HG02943 (cell line): ENCODE measurements around the gene NFASC.

Experiments used
- ATAC-seq: cut with Tn5 transposase; IDR thresholded peaks from one replicate; pipeline ENCODE4 v1.9.1; 2021; ENCODE audit warnings: mild to moderate bottlenecking, low read depth, moderate library complexity; ENCODE audit not compliant: unreplicated experiment

NFASC gene

DNA sequence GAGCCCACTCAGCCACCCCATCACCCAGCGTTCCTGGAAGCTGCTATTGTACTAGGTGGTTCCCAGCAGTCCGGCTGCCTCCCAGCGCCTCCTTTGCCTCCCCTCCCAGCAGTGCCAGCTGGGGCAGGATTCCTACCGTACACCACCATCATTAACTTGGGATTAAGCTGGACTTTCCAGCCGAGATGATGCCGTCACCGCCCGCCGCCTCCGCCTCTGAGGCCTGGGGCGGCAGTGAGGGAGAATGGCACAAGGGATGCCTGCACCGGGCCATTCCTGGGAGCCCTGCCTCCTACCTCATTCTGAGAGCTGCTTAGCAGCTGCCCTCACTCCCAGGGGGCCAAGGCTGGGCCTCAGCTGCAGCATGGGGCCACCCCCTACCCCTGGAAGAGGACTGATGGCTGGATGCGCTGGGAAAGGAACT is 185.5 kb downstream of the NFASC start:
- no peak for ATAC-seq

DNA sequence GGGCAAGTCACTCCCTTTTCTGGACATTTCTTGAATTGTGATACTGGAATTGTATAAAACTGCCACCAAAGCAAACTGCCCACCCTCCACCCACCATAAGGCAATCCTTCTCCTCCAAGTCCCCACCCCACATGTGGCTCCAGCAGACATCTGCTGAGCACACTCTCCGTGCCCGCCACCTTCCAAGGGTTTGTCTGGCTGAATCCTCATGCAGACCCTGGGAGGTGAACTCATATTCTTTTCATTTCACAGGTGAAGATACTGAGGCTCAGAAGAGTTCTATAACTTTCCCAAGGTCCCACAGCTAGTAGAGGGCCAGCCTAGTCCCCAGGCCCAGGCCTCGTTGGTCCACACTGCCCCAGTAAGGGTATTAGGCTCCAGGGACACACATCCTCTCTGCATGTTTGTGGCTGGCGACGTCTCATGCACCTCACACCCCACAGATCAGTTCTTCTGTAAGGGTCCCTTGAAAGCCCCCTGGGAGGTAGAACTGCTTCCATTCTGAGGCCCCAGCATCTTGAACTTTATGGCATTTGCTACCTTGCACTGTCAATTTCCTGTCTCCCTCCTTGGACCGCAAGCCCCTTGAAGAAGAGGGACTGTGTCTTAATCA is 186.4 kb downstream of the NFASC start:
- no peak for ATAC-seq

DNA sequence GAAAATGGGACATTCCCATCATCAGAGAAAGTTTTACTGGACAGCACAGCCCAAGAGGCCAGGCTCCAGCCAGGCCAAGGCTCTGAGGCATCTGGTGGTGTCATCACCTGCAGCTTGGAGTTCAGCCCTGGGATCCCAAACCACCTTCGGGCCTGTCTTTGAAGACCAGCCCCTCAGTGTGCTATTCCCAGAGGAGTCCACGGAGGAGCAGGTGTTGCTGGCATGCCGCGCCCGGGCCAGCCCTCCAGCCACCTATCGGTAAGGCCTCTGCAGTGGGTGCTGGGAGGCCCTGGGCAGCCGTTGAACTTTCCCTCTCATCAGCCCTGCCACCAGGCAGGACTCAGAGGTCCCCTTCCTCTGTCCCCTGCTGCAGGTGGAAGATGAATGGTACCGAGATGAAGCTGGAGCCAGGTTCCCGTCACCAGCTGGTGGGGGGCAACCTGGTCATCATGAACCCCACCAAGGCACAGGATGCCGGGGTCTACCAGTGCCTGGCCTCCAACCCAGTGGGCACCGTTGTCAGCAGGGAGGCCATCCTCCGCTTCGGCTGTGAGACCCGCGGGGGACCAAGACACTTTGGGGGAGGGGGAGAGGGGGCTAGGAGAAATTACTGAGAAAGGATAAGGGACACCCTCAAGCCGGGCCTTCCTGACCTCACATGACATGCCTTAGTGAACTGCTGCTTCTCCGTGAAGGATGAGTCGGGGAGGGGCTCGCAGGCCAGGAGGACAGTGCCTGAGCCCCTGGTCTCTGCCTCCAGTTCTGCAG is 187.3 kb downstream of the NFASC start:
- ATAC-seq: no peak

DNA sequence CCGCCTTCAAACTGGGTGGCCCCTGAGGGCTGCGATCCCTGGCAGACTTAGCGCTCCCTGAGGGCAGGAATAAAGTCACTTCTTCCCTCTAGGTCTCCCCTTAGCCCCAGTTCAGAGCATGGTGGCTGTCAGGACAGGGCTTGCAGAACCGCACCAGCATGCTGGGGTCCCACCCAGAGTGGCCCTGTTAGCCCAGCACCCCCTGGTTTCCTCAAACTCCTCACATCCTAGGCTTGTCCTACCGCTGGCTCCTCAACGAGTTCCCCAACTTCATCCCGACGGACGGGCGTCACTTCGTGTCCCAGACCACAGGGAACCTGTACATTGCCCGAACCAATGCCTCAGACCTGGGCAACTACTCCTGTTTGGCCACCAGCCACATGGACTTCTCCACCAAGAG is 188.2 kb downstream of the NFASC start:
- no peak for ATAC-seq

DNA sequence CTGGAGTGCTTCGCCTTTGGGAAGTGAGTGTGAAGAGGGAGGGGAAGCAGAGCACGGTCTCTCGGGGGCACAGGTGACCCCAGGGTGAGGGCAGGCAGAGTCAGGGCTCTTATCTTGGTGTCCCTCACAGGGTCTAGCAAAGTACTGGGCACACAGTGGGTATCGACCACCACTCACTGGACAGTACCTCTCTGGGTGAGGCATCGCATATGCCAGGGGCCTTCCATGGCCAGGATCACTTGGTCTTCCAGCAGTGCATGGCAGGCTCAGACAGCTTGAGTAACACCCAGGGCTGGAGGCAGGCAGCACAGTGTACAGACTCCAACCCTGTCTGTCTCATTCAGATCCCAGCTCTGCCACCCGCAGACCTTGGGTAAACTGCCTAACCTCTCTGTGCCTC is 189.0 kb downstream of the NFASC start:
- no peak for ATAC-seq

DNA sequence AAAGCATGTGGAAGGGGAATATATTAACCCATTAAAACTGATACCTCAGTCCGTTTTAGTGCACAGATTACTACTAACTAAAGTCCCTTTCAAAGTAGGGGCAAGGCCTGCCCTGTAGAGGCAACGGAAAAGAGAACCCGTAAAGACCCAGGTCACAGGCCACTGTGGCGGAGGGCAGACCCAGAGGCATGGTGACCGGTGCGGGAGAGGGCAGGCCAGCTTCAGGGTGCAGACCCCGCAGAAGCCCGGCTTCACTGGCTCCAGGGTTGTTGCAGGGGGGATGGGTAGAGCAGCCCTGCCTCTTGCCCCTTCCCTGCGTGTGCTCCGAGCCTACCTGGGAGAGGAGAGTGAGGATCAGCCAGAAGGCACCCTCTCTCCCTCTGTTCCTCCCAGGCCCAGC is 190.1 kb downstream of the NFASC start:
- no peak for ATAC-seq

DNA sequence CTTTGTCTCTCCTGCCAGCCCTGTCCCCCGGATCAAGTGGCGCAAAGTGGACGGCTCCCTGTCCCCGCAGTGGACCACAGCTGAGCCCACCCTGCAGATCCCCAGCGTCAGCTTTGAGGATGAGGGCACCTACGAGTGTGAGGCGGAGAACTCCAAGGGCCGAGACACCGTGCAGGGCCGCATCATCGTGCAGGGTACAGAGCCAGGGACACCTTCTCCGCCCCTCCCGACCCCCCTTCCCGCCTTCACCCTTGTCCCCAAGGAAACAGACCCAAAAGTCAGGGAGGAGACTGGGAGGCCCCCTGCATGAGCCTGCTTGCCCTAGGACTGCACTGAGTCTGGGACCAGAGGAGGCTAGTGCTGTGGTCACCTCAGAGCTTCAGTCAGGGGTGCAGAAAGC is 190.6 kb downstream of the NFASC start:
- ATAC-seq: no peak

DNA sequence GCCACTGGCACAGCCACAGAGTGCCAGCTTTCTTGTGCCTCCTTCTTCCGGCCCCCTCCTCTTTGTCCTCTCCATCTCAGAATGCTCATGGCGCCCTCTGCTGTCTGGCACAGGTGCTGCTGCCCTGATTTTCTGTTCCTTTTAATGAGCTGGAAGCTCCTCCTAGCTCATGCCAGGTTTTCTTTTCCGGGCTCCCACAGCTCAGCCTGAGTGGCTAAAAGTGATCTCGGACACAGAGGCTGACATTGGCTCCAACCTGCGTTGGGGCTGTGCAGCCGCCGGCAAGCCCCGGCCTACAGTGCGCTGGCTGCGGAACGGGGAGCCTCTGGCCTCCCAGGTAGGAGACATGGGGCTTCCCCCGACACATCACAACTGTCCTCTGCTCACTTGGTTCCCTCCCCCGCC is 191.0 kb downstream of the NFASC start:
- ATAC-seq: no peak

DNA sequence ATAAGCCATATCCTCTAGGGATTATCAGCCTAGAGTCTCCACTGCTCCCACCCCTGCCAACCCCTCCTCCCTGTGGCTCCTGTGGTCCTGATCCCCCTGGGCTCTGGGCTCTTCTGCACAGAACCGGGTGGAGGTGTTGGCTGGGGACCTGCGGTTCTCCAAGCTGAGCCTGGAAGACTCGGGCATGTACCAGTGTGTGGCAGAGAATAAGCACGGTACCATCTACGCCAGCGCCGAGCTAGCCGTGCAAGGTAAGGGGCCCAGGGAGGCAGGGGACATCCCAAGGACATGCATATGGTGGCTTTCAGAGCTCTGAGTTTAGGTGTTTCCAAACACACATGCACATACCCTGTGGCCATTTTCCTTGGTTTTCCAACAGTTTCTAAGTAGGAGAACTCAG is 191.7 kb downstream of the NFASC start:
- ATAC-seq: no peak

DNA sequence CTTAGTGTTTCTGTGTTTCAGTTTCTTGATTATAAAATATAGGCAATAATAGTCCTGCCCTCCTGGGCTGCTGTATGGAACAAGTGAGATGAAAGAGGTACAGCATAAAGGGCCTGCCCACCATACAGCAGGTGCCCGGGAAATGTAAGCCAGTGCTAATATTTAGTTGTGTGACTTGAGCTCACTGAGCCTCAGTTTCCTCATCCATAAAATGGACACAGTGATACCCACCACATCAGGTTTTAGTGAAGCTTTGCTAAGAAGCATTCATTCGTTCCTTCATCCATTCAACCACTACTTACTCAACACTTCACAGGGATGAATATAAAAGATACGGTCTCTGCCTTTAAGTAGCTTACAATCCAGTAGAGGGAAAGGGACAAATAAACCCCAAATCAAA is 192.2 kb downstream of the NFASC start:
- no peak for ATAC-seq

DNA sequence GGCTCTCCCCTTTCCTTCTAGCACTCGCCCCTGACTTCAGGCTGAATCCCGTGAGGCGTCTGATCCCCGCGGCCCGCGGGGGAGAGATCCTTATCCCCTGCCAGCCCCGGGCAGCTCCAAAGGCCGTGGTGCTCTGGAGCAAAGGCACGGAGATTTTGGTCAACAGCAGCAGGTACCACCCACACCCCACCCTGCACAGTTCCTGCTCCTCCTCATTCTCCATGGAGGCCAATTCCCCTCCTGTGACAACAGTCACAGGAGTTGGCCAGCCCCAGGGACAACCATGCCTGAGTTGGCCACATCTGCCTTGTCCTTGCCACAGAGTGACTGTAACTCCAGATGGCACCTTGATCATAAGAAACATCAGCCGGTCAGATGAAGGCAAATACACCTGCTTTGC is 193.6 kb downstream of the NFASC start:
- ATAC-seq: no peak

DNA sequence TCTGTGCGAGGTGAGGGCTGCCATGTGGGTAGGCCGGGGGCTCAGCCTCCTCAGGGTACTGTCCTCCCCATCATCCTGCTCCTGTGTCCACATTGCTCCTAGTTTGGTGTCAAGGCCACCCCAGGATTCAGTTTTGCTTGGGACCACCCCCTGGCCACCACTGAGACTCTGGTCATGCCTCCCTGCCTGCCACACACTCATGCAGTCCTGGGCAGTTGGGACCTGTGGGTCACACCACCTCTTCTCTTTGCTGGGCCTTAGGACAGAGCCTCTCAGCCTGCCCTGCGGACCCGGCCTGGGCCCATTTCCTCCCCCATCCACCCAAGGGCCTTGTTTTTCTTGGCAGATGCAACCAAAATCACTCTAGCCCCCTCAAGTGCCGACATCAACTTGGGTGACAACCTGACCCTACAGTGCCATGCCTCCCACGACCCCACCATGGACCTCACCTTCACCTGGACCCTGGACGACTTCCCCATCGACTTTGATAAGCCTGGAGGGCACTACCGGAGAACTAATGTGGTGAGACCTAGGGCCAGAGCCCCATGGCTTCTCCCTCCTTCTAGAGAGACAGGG is 194.2 kb downstream of the NFASC start:
- no peak for ATAC-seq

DNA sequence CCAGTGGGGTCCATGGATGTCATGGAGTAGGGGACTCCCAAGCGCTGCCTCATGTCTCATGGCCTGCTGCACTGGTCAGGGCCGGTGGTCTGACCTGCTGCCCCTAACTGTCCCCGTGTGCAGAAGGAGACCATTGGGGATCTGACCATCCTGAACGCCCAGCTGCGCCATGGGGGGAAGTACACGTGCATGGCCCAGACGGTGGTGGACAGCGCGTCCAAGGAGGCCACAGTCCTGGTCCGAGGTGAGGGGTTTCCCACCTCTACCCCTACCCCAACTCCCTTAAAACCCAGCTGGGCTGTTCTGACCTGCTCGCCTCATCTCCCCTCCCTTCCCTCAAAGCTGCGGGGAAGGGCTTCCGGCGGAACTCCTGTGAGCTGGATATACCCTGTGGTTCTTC is 195.0 kb downstream of the NFASC start:
- ATAC-seq: no peak

DNA sequence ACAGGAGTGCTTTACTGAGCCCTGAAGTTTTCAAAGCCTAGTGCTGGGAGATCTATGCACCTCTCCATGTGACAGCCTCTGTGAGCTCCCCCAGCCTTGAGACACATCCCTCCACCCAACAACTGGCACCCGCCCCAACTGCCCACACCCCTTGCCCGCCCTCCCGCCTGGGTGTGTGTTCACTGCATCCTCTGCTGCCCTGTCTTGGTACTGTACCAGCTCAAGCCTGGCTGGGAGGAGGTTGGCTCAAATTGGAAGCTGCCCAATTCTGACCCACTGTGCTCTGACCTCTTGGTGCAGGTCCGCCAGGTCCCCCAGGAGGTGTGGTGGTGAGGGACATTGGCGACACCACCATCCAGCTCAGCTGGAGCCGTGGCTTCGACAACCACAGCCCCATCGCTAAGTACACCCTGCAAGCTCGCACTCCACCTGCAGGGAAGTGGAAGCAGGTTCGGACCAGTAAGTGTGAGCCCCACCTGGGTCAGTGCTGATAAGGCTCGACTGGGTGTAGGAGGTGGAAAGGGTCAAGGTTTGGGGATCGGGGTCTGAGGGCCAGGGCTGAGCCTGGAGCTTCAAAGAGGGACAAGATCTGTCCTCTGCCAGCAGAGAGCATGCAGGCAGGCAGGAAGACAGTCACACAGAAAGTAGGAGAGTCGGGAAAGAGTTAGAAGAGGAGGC is 195.6 kb downstream of the NFASC start:
- no peak for ATAC-seq

DNA sequence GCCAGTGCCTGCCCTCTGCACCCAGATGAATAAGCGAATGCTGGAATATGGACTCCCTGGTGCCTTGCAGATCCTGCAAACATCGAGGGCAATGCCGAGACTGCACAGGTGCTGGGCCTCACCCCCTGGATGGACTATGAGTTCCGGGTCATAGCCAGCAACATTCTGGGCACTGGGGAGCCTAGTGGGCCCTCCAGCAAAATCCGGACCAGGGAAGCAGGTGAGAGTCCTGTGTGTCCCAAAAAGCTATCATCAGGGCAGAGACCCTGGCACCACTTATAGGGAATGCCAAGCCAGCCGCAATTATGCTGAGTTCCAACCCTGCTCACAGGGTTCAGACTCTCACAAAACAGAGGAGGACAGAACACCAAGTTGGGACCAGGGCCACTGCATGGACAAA is 196.4 kb downstream of the NFASC start:
- ATAC-seq: no peak

DNA sequence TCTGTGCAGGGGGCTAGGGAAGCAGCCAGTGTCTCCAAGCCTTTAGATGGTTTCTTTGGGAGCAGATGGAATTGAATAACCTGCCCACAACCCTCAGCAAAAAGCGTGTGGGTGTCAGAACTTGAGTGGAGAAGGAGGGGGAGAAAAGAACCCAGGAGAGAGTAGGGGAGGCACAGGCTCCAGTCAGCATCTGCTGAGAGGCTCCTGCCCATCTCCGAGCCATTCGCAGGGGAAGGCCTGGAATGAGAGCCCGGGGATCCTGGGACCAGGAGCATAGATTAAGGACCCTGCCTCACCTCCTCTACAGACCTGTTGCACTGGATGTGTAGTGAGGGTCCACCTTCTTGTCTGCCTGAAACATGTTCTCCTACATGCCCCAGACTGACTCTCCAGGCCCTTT is 197.3 kb downstream of the NFASC start:
- no peak for ATAC-seq

DNA sequence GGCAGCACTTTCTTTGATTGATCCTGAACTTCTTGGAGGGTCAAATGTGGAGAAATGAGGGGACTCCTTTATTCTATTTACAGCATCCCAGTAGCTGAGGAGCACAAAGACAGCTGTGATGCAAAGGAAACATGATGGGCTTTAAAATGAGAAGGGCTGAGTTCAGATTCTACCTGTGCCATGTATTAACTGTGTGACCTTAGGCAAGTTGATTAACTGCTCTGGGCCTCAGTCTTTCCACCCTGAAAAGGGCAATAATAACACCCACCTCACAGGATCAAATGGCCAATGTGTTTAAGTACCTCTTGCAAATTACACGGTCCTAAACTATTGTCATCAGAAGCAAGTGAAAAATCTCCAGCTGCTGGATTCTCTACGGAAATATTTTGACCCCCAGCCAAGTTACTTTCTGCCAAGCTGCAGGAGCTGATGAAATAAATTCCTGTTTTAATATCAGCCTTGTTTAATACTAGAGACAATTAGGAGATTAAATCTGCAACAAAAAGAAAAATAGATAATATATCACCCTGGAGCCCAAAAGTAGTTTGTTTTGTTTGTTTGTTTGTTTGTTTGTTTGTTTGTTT is 197.9 kb downstream of the NFASC start:
- ATAC-seq: no peak

DNA sequence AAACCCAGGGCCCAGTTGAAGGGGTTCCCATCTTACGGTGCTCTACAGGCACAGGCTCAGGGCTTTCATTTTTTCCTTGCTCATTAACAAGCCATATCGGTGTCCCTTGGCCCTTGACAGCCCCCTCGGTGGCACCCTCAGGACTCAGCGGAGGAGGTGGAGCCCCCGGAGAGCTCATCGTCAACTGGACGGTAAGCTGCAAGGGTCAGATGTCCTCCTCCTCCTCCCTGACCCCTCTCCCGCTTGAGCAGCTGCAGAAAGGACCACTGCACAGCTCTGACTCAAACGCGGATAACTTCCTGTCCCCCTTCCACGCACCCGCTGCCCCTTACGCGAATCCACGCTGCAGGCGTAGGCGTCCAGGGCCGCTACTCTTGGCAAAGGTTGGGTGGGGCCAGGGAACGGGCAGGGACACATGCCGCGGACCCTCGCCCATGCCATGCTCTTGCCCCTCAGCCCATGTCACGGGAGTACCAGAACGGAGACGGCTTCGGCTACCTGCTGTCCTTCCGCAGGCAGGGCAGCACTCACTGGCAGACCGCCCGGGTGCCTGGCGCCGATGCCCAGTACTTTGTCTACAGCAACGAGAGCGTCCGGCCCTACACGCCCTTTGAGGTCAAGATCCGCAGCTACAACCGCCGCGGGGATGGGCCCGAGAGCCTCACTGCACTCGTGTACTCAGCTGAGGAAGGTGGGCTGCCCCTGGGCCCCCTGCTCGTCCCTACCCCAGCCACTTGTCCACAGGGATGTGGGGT is 198.9 kb downstream of the NFASC start:
- no peak for ATAC-seq

DNA sequence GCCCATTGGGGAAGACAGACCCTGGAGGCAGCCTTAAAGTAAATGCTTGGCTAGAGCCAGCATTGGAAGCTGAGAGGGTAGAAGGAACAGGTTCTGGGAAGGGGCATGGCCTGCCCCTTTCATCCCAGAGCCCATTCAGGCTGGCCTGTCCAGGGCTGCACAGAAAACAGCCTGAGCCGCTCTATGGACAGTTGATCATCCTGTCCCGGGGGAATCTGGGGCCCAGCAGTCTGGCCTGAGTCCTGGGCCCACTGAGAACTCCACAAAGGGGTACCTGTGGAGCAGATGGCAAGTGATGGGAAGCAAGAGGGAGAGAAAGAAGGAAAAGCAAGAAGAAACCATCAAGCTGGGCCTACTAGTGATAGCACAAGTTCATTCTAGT is 200.4 kb downstream of the NFASC start:
- no peak for ATAC-seq

DNA sequence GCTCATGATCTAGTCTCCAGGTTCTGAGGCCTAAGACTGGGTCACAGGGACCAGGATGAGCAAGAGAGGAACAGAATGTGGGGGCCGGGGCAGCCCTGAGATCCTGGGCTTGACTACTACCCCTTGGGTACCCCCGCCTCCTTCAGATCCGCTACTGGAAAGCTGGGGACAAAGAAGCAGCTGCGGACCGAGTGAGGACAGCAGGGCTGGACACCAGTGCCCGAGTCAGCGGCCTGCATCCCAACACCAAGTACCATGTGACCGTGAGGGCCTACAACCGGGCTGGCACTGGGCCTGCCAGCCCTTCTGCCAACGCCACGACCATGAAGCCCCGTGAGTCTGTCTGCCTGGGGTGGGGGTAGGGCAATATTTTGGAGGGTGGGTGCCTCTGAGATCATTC is 201.1 kb downstream of the NFASC start:
- no peak for ATAC-seq

DNA sequence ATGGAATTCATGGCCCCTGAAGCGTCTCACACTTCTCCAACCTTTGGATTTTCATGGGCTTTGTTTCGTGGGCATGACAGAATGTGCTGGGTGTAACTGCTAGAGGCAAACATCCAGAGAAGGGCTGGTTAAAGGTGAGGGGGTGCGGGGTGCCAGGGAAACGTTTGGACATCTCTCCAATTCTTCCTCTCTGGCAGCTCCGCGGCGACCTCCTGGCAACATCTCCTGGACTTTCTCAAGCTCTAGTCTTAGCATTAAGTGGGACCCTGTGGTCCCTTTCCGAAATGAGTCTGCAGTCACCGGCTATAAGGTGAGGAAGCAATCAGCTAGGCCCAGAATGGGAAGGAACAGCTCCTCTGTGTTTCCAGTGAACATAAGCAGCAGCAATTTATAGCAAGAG is 201.6 kb downstream of the NFASC start:
- ATAC-seq: no peak
